IPS-18c (cell line): ENCODE measurements around the gene SPON1.
"Not testable (repeated sequence)": the region's sequence is repeated elsewhere in the genome, so short reads cannot be mapped to it uniquely, and the experiment has no call there.

Source experiments
- H3K4me3 ChIP-seq: 2 replicates; pipeline ENCODE4 v1.7.0; 2013; ENCODE audit warnings: low read depth, mild to moderate bottlenecking, low read length, moderate library complexity; ENCODE audit not compliant: insufficient read depth
- H3K9me3 ChIP-seq: one replicate; pipeline ENCODE4 v1.6.1; 2013; ENCODE audit warnings: mild to moderate bottlenecking, low read length, moderate library complexity; ENCODE audit not compliant: control insufficient read depth, insufficient read depth

SPON1 gene

GRCh38 chr11:14273895-14274294 is 311.4 kb downstream of the SPON1 start:
- Histone ChIP-seq H3K9me3 (peaks cover 2% of the 10 kb centered on the region), H3K4me3 (no peak overlapping the region)

DNA sequence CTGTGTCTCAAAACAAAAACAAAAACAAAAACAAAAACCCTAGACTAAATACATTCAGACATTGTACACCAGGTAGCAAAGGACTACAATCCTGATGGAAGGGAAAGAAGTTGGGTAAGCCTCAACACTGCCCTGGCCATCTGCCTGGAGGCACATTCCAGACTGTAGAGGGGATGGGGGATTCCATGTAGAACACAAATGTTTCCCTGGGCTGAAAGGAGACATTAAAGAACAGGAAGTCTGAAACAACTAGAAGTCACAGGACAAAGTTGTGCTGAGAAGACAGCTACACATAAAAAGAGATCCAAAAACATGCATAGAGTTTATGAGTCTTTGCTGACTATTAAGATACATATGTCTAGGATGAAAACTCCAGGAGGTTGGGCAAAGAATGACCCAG is 312.6 kb downstream of the SPON1 start:
- no peak overlapping the region for H3K4me3 ChIP-seq
- peaks cover 2% of the 10 kb centered on the region for H3K9me3 ChIP-seq

- H3K9me3 ChIP-seq, H3K4me3 ChIP-seq: not testable (repeated sequence)
These were observed 316.3 kb downstream of the SPON1 start for GRCh38 chr11:14278869-14279268.

DNA sequence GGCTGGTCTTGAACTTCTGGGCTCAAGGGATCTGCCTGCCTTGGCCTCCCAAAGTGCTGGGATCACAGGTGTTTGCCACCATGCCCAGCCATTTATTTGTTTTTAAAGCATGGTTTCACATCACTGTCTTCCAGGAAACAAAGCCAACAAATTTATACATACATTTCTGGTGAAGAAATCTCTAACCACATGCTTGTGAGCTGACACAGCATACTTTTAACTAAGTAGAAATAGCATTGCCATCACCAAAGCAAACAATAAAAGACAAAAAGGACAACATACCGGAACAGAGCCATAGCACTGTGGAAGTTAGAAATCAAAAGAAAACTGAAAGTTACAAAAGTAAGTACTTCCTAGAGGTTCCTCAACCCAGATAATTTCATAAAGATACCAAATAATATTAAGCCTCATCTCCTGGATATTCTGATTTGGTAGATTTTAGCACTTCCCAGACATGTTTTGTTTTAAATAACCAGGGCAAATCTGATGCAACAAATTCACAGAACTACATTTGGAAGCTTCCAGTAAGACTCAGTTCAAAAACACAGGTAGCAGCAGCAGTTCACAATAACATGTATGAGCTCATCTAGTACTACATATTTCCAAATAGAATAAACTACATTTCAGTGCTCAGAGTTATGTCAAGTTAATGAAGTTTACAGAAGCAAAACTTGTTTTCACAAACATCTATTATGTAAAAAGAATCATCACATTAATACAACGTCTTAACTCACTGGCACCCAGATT is 325.8 kb downstream of the SPON1 start:
- Histone ChIP-seq H3K9me3 (no peaks in the 10 kb centered on the region), H3K4me3 (no peak overlapping the region)

DNA sequence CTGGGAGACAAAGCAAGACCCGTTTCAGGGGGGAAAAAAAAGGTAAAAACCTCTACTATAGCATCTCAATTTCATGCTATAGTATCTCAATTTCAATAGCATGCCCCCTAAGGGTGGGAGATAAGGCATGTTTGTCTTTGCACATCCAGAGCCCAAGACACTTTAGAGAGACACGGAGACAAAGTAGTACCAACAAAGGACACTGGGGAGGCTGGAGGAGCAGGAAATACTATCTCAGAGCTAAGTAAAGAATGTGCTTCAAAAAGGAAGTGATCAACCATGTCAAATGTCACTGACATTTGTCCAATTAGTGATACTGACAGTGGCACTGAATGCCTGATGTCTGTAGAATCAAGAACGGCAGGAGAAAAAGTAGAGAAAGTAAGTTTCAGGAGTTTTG is 327.9 kb downstream of the SPON1 start:
- Histone ChIP-seq H3K4me3 (no peak overlapping the region), H3K9me3 (no peaks in the 10 kb centered on the region)

GRCh38 chr11:14299921-14300320 is 337.4 kb downstream of the SPON1 start:
- no peak overlapping the region for H3K4me3 ChIP-seq
- H3K9me3 ChIP-seq = no peaks in the 10 kb centered on the region

DNA sequence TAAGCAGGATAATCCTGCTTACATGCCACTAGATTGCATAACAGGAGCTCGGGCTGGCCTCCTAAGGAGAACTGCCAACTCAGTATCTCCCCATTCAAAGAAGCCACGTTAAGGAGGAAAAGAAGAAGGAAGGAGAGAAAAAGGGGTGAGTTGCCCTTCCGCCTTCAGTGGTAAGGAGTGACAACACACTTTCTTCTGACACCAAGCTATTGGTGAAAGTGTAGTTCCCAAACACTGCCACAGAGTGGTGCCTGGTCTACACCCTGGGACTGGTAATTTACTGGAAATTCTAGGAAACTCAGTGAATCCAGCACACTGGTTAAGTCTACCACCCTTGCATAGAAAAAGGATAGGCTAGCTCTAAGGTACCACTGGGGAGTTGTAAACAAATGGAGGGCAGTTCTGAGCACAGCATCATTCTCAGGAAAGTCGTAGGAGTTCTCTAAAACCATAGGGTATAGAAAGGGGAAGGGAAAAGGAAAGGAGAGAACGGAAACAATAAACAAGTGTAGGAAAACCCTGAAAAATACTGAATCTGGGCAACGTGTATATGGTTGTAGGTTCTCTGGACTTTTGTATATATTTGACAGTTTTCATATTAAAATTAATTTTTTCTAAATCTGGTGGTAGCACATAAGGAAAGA is 338.3 kb downstream of the SPON1 start:
- no peak overlapping the region for H3K4me3 ChIP-seq
- no peaks in the 10 kb centered on the region for H3K9me3 ChIP-seq

DNA sequence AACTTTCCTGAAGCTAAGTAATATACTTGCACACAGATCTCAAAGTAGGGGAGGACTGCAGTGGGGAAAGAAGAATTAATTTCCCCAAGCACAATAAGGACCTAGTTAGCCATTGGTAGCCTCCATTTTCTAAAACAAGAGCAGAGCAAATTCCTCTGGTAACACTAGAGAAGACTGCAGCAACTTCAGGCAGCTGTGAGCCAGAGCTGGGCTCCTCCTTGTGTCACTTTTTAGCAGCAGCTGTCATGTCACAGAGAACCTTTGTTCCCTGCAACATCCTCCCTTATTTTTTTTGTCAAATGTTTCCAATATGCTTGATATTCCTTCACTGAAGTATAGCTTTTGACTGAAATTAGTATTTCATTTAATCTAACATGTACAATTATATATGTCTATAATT is 342.1 kb downstream of the SPON1 start:
- Histone ChIP-seq H3K9me3 (no peaks in the 10 kb centered on the region), H3K4me3 (no peak overlapping the region)

DNA sequence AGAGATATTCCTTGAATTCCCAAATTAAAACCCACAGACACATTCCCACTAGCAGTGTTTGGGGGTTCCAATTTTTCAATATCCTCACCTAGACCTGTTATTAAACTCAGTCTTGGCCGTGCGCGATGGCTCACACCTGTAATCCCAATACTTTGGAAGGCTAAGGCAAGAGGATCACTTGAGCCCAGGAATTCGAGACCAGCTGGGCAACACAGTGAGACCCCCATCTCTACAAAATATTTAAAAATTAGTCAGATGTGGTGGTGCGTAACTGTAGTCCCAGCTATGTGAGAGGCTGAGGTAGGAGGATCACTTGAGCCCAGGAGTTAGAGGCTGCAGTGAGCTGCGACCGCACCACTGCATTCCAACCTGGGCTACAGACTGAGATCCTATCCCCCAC is 343.1 kb downstream of the SPON1 start:
- Histone ChIP-seq H3K9me3 (no peaks in the 10 kb centered on the region), H3K4me3 (no peak overlapping the region)

DNA sequence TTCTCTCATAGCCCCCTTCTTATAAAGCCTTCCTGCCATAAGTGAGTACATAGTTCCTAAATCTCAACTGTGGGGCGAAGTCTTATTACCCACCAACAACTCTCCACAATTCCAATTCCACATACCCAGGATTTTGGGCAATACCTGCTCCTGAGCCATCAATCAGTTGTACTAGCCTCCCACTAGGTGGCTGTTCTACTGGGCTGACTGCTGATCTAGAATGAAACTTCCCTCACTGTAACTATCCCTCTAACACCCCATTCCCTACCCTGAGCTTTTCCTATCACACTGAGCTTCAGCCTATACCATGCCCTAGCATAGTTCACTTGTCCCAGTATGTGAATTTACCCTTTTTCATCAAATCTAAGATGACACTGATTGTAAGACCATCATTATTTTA is 344.0 kb downstream of the SPON1 start:
- Histone ChIP-seq H3K4me3 (no peak overlapping the region), H3K9me3 (no peaks in the 10 kb centered on the region)

- Histone ChIP-seq H3K9me3 (no peaks in the 10 kb centered on the region), H3K4me3 (no peak overlapping the region)
These were observed 345.8 kb downstream of the SPON1 start for GRCh38 chr11:14308114-14308896.

GRCh38 chr11:14308897-14309387 is 346.4 kb downstream of the SPON1 start:
- H3K9me3 ChIP-seq = no peaks in the 10 kb centered on the region
- H3K4me3 ChIP-seq = no peak overlapping the region

DNA sequence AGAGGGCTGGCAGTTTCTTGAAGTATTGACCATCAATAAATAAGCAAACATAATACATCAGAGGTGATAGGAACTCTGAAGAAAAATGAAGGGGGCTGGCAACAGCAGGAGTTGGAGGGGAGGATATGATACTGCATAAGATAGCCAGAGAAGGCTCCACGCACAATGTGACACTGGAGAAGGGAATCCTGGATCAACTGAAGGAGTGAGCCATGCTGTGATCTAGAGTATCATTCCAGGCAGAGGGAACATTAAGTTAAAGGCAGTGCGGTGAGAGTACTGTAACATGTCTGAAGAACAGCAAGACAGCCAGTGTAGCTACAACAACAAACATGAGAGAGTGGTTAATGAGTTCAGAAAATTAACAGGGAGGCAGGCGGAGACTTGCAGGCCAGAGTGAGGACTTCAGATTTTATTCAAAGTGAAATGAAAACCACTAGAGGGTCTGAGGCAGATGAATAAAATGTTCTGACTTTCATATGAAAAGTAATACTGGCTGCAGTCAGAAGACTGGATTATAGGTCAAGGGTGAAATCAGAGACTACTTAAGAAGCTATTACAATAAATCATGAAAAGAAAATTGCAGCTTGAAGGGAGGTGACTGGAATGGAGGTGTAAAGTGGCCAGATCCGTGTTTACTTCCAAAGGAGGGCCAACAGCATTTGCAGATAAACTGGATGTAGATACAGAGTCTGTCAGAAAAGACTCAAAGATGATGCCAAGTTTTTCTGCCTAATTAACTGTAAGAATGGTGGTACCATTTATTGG is 347.1 kb downstream of the SPON1 start:
- H3K4me3 ChIP-seq = no peak overlapping the region
- H3K9me3 ChIP-seq = no peaks in the 10 kb centered on the region

- no peak overlapping the region for H3K4me3 ChIP-seq
- H3K9me3 ChIP-seq = no peaks in the 10 kb centered on the region
These were observed 348.2 kb downstream of the SPON1 start for GRCh38 chr11:14310679-14311078.

- no peaks in the 10 kb centered on the region for H3K9me3 ChIP-seq
- no peak overlapping the region for H3K4me3 ChIP-seq
These were observed 350.4 kb downstream of the SPON1 start for GRCh38 chr11:14312736-14313438.

- H3K9me3 ChIP-seq = no peaks in the 10 kb centered on the region
- H3K4me3 ChIP-seq = no peak overlapping the region
These were observed 351.6 kb downstream of the SPON1 start for GRCh38 chr11:14314127-14314526.

- no peak overlapping the region for H3K4me3 ChIP-seq
- no peaks in the 10 kb centered on the region for H3K9me3 ChIP-seq
These were observed 352.6 kb downstream of the SPON1 start for GRCh38 chr11:14315130-14315529.
